HG03095 (cell line): ENCODE measurements around the gene ENDOU.
A peak's percentile ranks its signal among the peaks of the same experiment; 100 is the strongest.

ENCODE experiments used
- ATAC-seq: cut with Tn5 transposase; IDR thresholded peaks from one replicate; pipeline ENCODE4 v1.9.1; 2021; ENCODE audit warnings: moderate library complexity; ENCODE audit not compliant: unreplicated experiment

The ENDOU gene

GRCh38 chr12:47744005-47744651 lies 18.8 kb upstream of the ENDOU start:
- no peak for ATAC-seq

GRCh38 chr12:47743311-47743860 lies 18.1 kb upstream of the ENDOU start:
- ATAC-seq: no peak

GRCh38 chr12:47742253-47742825 lies 17.0 kb upstream of the ENDOU start:
- ATAC-seq: no peak

DNA sequence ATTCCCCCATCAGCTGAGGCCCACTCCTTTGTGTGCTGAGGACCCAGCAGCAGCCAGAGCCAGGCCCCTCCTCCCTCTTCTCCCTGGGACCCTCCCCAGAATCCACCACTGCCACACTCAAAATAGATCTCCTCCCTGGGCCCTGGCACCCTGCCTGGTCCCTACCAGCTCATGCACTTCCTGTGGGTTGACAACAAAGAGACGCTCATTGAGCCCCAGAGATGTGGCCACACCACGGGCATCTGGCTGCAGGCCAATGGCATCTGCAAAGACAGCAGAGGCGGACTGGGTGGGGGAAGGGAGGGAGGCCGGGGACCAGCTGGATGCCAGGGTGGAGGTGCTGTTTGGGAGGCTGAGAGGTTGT lies 16.0 kb upstream of the ENDOU start:
- no peak for ATAC-seq

DNA sequence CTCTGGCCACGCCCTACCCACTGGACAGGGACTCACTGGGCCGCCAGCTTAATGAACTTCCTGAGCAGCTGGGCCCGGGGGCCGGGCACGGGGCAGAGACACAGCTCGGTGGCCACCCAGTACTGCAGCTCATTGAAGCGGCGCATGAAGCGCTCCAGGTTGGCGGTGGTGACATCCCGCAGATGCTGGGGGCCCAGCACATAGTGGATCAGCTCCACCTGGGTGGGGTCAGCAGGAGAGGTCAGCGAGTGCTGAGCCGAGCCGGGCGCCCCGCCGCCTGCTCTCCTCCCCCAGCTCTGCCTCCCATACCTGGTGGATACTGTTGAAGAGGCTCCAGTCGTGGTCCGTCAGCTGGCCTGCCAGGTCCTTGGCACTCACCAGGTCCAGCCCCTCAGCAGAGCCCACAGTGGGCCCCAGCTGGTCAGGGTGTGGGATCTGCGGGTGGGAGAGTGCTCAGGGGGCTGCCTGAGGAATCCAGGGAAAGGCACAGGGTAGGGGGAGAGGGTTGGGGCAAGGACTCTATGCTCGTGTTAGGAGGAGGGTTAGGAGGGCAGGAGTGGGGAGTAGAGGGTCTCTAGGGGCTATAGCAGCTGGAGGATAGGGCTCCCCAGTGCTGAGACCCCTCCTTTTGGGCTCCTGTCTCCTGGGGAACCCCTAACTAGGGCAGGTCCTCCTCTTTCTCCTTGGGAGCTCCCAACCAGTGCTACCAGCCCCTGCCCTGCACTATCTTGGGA lies 15.5 kb upstream of the ENDOU start:
- peak; percentile 33 for ATAC-seq

GRCh38 chr12:47739979-47740378 lies 14.7 kb upstream of the ENDOU start:
- peak; percentile 78 for ATAC-seq

GRCh38 chr12:47739297-47739696 lies 14.0 kb upstream of the ENDOU start:
- ATAC-seq: no peak

DNA sequence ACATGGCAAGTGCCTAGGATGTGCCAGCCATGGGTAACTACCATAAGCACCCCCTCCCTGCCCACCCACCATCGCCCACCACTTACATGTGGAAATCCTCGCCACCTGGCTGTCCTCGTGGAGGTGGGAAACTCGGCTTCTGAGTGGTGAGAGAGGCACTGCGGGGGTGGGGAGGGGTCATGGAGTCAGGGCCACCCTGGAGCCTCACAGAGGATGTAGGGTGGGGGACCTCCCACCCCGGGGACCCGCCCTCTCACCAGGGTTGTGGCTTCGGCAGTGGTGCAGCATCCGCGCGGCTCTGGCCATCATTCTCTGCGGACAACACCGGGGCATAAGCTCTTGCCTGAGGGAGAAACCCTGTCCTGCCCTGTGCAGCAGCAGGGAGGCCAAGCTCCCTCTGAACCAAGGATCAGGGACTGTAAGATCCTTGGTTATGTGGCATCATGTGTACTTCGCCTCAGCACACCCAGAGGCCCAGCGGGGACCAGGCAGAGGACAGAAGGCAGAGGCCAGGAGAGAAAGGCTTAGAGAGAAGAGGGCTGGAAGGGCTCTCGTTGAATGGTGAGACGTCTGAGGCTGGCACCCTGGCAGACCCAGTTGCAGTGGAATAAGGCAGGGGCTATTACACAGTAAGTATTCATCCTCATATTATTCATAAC lies 12.8 kb upstream of the ENDOU start:
- no peak for ATAC-seq

DNA sequence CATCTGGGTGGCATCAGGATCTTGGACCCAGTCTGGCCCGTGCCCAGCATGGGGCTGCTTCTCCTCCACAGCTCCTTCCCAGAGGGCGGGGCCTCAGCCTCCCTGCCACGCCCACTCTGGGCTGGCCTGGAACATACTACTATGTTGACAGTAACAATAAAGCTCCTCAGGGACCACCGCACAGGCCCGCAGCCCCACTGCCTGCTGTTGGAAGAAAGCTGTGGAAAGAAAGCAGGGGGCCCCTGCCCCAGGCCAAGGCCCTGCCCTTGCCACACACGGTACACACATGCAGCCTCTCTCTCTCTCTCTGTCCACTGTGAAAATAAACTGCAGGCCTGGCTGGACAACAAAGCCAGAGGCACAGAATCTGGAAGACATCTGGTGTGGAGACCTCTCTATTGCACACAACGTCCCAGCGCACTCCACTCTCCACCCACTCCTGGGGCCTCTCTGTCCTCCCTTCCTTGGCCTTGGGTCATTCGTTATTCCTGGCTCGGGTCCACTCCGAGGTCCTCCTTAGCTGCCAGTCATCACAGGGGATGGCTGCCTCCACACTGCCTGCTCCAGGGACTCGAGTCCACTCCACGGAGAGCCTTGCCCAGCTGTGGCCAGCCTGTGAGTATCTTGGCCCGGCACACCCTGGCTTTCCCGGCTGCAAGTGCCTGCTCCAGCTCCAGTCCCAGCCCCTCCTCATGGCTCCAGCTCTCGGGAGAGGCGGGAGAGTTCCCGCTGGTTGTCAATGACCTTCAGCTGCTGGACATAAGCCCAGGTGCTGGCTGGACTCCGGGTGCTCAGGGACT lies 11.8 kb upstream of the ENDOU start:
- ATAC-seq: no peak

DNA sequence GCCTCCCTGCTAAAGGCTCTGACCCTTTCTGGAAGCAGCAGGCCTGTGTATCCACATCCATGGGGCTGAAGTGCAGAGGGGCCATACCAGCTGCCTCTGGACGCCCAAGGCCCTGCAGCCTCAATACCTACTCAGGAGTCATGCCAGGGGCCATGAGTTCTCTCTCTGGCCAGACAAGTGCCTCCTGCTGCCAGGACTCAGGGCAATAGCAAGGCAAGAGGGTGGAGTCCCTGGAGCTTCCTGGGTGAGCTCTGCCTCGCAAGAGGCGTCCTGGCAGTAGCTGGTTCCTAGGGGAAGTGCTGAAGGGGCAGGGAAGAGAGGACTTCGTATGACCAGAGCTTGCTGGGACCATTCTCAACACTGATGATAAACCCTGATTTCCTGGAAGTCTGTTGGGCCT lies 10.9 kb upstream of the ENDOU start:
- ATAC-seq: no peak

DNA sequence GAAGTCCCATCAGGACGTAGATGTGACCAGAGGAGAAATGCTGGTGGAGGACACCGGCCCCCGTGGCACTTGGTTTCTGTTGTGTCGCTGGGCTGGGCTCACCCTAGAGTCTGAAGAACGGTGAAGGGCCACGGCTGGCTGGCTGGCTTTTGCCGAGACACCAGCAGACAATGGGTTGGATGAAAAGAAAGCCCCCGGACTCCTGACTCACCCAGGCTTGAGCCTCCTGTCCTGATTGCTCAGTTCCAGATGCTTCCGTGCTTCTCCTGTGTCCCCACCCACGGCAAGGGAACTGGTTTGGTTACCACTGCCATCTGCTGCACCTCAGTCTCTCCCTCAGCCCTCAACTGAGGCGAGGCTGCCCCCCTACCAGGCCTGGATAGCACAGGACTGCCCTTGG lies 10.4 kb upstream of the ENDOU start:
- no peak for ATAC-seq

GRCh38 chr12:47734725-47735480 lies 9.6 kb upstream of the ENDOU start:
- no peak for ATAC-seq

- ATAC-seq: no peak
Measured at GRCh38 chr12:47733142-47733541, 7.9 kb upstream of the ENDOU start.

DNA sequence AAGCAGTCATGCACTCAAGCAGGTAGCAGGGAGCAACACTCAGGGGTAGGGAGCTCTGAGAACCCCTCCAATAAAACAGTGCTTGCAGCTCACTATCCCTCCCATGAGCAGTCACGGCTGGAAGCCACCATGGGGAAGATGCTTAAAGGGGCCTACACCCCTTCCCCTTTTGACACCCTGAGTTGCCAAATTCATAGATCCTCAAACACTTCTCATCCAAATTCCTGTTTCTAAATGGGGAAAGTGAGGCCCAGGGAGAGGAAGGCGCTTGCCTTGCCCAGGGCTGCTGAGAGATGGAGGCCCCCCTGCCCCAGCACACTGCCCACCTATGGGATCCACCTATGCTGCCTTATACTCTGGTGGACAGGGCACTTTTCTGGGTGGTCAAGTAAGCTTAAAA lies 7.2 kb upstream of the ENDOU start:
- no peak for ATAC-seq

GRCh38 chr12:47731723-47732122 lies 6.4 kb upstream of the ENDOU start:
- no peak for ATAC-seq

GRCh38 chr12:47730341-47730744 lies 5.1 kb upstream of the ENDOU start:
- ATAC-seq: no peak

DNA sequence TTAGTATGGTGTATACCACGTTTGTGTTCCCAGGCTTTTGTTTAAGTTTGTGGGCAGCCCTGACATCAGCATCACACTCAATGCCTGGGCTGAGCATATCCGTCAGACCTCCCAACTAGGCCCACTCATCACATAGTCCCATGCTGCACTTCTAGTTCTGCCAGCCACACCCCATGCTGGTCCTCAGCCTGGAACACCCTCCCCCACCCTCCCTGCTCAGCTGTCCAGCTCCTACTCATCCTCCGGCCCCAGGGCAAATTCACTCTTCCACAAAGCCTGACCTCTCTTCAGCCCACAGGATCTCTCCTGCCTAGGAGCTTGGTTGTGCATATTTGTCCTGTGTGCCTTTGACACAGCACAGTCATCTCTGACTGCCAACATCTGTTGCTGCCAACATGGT lies 3.9 kb upstream of the ENDOU start:
- ATAC-seq: no peak

- peak; percentile 88 for ATAC-seq
Measured at GRCh38 chr12:47725893-47726292, 603 bp upstream of the ENDOU start.

DNA sequence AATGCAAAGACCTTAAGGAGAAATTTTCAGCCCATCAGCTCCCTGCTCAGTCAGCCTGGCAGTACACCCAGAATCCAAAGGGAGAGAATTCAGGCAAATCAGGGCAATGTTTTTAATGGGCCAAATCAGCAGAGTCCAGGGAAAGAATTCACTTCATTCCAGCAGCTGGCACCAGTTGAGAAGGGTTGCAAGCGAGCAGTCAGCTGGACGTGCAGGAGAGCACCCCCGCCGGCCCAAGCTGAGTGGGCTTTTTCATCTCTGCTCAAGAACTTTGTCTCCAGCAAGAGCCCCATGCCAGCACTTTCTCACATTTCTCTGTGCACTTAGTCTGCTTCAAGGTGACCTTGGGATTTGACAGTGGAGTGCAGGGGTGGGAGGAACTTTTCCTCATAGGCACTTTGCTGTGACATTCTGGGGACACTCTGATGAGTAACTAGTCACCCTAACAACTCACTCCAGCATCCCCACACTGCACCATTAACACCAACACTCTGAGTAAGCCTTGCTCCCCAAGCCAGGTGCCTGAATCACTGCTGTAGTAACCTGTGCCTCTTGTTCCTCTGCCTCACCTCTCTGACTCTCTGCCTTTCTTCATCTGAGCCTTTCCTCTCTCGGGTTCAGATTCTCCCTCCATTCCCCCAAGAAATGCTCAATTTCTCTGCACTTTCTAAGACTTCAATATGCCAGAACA lies 2.2 kb downstream of the ENDOU start:
- no peak for ATAC-seq
